Measurements from ENCODE around the gene KIAA1614.
A peak's percentile ranks its signal among the peaks of the same experiment; 100 is the strongest.
"Not testable (repeated sequence)": the region's sequence is repeated elsewhere in the genome, so short reads cannot be mapped to it uniquely, and the experiment has no call there.

The KIAA1614 gene

DNA sequence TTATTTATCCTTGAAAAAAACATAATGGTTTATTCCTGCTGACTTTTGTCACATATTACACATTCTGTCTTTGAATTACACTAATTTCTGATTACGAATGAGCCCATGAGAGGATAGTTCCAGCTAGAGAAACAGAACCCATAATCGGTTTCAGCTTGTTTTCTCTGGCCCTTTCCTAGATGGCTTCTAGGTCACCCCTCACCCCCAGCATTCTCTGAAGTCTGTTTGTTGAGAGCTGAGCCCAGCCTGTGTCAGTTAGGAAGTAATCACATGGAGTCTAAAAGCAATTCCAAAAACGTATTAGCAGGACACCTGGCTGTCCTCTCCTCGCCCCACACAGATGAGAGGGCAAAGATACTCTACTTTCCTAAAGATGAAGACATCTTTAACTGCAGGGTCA, 48.9 kb downstream of the KIAA1614 start:
- DNase-seq (ENCODE audit: low spot score) = no peak

DNA sequence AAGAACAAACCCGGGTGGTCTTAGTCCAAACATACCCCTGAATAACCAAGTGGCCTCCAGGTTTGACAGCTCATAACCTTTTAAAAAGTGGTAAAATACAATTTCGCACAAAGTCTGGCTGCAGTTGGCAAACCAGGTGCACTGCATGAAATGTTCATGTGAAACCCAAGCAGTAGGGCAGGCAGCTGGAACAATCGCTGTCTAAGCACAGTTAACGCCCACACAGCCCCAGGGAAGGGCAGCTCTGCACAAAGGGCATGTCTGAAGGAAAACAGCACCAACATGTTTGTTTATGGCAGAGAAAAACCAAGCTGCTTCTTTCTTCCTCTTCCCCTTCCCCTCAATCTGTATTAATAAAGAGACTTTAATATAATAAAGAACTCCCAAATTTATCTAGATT, 49.5 kb downstream of the KIAA1614 start:
- no peak for DNase-seq (ENCODE audit: low spot score)

GRCh38 chr1:180964056-180964455, 51.4 kb downstream of the KIAA1614 start:
- DNase-seq (ENCODE audit: low spot score) = no peak

GRCh38 chr1:180964595-180964994, 51.9 kb downstream of the KIAA1614 start:
- DNase-seq (ENCODE audit: low spot score) = no peak

DNA sequence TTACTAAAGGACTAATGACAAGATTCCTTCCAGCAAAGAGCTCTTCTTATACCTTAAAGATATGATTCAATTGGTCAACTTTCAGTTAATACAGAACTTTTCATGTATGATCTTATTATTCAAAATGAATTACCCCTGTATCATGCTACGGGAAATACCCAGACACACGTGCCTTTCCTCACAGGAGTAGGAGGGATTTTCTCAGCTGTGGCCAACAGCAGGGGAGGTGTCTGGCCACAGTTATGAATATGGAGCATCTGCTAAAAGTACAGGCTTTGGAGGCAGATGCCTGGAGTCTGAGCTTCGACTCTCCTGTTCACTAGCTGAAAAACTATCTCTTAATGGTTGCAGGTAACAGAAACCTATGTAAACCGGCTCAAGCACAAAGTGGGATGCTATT, 53.6 kb downstream of the KIAA1614 start:
- no peak for DNase-seq (ENCODE audit: low spot score)

DNA sequence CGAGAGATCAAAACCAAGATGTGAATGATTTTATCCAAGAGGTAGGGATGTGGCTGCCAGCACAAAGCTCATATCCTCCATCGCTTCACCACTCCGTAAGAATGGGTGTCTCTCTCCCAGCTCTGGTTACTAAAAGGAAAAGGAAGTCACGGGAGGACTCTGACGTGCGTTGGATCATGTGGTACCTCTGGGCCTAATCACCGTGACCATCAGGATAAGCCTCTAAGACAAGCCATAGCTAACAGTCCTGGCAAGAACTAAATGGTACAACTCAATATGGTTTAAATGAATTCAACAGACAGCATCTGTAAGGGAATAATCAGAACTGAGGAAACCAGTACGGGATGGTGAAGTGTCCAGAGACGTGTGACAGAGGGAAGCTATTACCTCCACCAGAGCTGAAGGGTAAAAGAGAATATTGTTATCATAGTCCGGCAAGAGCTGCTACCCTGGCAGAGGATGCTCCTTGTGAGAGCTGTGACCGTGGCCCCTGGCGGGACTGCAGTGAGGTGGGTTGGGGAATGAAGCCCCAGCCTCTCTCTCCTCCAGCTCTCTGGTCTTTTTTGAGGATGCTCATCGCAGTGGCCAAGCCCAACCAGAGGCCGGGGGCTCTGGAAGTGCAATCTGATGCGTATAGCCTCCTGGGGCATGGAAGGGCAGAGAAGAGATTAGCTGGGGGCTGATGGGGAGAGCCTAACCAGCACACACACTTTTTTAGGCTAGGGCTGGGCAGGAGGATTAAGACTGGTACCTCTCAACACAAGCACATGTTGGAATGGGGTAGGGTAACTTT, 54.2 kb downstream of the KIAA1614 start:
- DNase-seq (ENCODE audit: low spot score) = no peak

GRCh38 chr1:180967558-180967957, 54.9 kb downstream of the KIAA1614 start:
- DNase-seq (ENCODE audit: low spot score) = no peak

DNA sequence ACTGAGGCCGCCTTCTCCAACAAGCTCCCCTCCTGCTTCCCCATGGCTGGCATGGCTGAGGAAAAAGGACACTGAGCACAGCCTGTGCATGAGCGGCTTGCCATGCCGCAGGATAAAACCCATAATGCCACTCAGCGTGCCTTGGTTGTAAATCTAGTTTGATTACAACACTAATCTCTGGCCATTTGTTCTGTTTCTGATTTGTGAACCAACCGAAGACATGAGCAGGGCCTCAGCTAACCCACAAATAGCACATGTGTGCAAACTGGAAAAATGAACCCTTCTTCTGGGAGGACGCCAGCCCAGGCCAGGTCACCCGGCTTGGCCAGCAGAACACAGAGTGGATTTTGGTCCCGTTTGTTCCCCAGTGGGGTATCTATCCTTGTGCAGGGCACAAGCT, 56.1 kb downstream of the KIAA1614 start:
- not testable (repeated sequence) for DNase-seq (ENCODE audit: low spot score)

DNA sequence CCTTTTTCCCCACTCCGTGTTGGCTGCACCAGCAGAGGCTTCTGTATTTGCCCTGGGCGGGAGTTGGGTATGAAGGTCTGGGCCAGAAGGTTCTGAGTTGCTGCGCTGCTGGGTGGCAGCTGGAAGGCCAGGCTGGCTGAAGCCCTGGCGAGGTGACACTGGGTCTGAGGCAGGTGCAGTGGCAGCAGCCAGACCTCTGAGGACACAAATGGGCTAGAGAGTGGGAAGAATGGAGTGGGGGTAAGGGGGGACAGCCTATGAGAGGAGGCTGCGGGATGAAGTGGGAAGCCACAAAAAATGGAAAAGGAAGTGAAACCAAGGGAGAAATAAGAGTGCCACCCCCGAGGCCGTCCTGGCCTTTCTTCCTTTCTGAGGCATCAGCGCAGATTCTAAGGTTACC, 56.7 kb downstream of the KIAA1614 start:
- DNase-seq (ENCODE audit: low spot score) = no peak

DNA sequence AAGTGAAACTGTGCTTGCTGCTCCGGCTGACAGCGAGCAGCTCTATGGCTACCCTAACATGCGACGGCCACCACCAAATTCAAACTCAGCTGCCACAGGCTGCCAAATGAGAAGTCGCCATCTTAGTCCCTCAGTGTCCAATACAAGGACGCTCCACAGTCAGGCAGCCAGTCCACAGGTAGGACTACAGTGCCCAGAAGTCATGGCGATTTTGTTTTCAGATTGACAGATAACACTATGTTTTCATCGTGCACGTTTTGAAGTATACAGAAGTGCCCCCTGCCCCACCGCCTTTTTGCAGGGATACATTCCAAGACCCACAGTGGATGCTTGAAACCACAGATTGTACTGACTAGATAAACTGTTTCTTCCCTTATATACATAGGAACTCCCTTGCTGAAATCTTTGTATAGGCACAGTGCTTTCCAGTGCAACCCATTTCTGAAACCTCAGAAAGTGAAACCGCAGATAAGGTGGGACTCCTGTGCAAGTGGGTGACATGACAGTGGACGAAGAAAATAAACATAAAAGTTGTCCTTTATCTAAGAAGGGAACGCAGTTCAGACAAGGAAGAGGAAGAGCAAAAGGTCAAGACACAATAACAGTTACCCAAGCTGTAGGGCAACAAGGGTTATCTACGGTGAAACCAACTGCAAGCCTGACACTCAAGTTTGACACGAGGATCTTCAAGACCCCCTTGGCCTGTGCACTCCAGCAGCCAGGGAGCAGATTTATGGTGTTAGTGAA, 57.8 kb downstream of the KIAA1614 start:
- no peak for DNase-seq (ENCODE audit: low spot score)

DNA sequence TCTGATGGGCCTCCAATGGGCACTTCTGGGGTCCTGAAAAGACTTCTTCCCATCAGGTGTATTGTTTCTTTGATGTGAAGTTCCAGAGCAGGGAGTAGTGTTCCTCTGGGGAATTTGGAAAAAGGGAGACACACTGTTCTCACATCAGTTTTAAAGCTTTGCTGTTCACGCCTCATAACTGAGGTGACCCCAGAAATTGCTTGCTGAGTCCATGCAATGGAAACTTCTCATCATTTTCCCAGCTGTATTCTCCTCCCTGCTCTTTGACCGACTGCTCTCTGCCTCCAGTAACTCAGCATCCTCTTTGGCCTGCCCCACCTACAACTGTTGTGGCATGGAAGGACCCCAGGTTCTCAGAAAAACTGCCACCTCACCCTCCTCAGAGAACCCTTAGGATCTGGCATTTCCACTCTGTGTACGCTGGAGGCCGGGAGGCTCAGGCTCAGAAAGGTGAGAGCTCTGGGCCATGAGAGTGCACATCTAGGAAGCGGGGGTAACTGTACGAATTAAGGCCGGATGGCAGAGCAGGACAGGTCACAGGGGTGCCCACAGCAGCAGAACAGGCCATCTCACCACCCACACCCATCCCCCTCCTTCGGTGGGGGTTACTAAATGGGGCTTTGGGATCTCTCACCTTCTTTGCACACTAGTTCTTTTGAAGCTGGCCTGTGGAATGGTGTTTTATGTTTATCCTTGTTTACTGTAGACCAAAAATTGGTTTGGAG, 58.7 kb downstream of the KIAA1614 start:
- DNase-seq (ENCODE audit: low spot score) = no peak

- no peak for DNase-seq (ENCODE audit: low spot score)
Observed at GRCh38 chr1:180973369-180973768, 60.7 kb downstream of the KIAA1614 start.

- DNase-seq (ENCODE audit: low spot score) = no peak
Observed at GRCh38 chr1:180974236-180974635, 61.5 kb downstream of the KIAA1614 start.

GRCh38 chr1:180975551-180975950, 62.9 kb downstream of the KIAA1614 start:
- DNase-seq (ENCODE audit: low spot score) = no peak

- no peak for DNase-seq (ENCODE audit: low spot score)
Observed at GRCh38 chr1:180976191-180976590, 63.5 kb downstream of the KIAA1614 start.

GRCh38 chr1:180976732-180977357, 64.1 kb downstream of the KIAA1614 start:
- peak; percentile 14 for DNase-seq (ENCODE audit: low spot score)

GRCh38 chr1:180981596-180982387, 69.1 kb downstream of the KIAA1614 start:
- DNase-seq (ENCODE audit: low spot score) = peak; percentile 53

- DNase-seq (ENCODE audit: low spot score) = no peak
Observed at GRCh38 chr1:180982422-180982821, 69.7 kb downstream of the KIAA1614 start.

- no peak for DNase-seq (ENCODE audit: low spot score)
Observed at GRCh38 chr1:180988253-180988752, 75.6 kb downstream of the KIAA1614 start.

GRCh38 chr1:180994262-180994661, 81.6 kb downstream of the KIAA1614 start:
- DNase-seq (ENCODE audit: low spot score) = no peak

- no peak for DNase-seq (ENCODE audit: low spot score)
Observed at GRCh38 chr1:180997843-180998504, 85.3 kb downstream of the KIAA1614 start.

Measured in activated CD4-positive, alpha-beta T cell treated with anti-CD3 and anti-CD28 coated beads, Interleukin-2, Interleukin-4, amounts not matched to agents 100 ng/mL and 50 ng/mL, durations not matched to agents 16 hours and 8 hours (primary cell).